NCI-H128 (cell line): Measurements from ENCODE around the gene BTBD17.
A peak's percentile ranks its signal among the peaks of the same experiment; 100 is the strongest.

Source experiments
- DNase-seq: peaks from one replicate; lab custom pipeline; 2025; ENCODE audit not compliant: unreplicated experiment; lab: John Stamatoyannopoulos, UW

Gene BTBD17

DNA sequence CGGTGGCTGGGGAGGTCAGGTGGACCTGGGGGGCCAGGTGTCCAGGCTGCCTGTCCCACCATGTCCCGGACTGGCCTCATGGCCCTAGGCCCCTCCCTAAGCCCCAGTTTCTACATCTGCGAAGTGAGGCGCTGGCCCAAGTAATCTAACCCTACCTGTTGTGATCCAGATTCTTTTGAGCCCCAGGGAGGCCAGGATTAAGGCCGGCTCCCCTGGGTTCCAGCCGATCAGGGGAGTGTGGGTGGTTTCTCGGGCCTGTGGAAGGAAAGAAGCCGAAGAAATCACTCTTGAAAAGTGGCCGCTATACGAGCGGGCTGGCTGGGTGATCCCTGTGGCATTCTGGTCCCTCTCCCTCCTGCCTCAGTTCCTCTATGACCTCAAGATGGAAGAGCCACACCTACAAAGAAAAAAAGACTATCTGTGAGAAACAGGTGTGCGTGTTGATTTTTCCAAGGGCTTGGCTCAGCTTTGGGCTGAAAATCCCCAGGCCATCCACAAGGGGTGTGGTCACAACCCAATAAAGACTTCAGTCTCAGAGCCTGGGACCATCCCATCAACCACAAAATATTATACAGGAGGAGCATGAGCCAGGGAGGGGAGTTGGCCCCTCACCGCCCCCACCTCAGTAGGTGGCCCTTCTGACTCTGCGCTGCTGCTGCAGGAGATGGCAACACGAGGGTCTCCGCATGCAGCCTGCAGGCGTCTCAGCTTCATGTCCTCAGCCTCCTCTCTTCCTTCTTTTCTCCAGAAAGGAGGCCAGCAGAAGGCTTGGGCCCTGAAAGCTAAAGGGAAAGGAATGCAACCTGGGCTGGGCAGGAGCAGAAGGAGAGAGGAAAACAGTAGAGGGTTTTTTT is 25.9 kb upstream of the BTBD17 start:
- no peak for DNase-seq

DNA sequence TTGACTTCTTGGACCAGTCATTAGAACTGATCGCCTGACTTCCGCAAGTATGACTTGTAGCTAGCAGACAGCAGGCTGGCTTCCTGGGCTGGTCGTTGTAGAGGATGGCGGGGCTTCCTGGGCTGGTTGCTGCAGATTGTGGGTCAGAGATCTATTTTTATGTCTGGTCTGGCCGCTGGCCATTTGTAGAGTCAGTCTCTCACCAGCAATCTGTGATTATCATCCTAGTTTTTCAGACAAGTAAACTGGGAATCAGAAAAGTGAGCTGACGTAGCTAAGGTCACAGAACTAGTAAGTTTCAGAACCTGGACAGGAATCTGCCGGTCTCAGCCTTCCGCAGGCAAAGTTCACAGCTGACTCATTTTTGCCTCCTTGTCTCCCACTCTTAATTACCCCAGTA is 24.7 kb upstream of the BTBD17 start:
- no peak for DNase-seq

DNA sequence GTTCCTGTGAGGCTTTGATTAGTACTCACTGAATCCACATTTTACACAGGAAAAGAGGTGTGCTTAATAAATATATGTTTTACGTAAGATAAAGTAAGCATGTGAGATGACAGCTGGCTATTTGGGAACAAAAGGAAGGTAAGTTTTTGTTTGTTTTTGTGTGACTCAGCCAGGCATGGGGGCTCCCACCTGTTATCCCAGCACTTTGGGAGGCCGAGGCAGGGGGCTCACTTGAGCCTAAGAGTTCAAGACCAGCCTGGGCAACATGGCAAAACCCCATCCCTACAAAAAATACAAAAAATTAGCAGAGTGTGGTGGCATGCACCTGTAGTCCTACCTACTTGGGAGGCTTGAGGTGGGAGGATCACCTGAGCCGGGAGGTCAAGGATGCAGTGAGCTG is 23.5 kb upstream of the BTBD17 start:
- no peak for DNase-seq

DNA sequence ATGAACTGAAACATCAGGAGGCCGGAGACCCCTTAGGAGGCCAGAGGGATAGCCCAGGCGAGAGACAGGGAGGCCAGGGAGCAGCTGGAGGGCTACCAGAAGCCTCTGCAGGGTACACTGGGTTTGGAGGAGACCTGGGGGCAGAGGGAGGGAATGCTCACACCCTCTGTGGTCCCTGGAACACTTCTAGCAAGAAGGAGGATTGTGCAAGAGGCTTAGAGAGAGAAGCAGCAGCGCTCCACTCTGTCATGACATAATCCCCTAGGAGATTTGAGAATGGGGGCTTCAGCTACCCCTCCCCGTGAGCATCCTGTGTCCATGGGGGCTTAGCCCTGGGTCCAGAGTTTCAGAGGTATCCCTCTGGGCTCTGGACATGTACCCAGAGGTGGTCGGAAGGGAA is 21.5 kb upstream of the BTBD17 start:
- no peak for DNase-seq

DNA sequence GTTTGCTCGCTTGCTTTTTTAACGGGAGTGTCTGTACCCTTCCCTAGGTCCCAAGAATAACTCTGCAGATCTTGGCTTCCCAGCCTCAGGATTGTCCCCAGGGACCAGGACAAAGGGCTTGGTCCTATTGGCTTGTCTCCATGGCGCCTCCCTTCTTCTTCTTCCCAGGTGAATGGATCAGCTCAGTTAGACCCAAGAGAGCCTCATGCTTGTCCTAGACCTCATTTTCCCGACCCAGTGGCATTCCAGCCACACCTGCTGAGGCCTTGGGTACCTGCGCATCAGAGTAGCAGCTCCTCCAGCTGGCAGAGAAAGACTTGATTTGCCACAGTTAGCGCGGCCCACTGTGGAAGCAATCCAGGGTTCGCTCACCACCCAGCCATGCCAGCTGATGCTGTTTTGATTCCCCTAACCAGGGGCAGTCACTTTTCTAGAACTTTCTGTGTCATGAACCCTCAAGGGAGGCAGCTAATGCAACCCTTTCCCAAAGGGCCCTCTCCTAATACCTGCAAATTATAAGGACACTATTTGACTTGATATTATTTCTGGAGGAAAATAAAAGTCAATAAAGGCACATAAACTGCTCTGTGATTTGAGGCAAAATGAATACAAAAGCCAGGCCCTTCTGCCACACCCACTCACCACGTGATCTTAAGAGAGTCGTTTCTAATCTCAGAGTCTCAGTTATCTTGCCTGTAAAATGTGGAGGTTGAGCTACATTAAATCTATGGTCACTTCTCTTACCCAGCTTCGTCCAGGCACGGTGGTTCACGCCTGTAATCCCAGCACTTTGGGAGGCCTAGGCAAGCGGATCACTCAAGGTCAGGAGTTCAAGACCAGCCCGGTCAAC is 19.5 kb upstream of the BTBD17 start:
- no peak for DNase-seq

DNA sequence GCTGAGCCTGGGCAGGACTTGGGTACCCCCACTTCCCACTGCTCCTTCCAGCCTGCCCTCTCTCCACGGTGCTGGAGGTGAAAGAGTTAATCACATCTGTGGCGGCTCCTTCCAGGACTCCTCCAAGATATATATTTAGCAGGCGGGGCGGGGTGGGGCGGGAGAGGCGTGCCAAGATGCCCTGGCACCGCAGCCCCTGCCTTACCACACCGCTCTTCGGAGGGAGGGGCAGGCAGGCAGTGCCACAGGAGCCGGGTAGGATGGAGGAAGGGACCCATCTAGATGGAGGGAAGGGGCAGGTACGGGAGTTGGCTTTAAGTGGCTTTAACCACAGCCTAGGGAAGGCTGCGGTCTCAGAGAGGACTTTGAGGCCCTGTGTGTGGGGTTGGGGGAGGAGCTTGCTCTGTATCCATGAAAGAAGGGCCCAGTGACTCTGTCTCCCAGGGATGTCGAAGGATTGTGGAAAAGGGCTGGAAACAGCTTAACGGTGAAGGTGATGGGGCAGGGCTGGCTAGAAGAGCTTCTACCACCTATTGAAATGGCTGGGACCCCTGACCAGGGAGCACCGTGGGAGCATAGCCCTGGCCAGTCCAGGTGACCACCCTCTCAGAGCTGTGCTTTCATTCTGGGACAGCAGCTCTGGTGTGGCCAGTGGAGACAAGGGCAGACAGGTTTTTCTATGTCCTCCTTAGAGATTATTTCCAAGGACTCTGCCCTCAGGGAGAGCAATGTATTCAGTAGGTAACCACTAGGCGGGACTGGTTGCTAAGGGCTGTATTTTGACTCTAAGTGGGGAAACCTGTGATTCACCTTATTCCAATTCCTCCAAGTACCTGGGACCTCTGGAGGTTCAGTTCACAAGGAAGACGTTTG is 18.7 kb upstream of the BTBD17 start:
- DNase-seq: no peak

DNA sequence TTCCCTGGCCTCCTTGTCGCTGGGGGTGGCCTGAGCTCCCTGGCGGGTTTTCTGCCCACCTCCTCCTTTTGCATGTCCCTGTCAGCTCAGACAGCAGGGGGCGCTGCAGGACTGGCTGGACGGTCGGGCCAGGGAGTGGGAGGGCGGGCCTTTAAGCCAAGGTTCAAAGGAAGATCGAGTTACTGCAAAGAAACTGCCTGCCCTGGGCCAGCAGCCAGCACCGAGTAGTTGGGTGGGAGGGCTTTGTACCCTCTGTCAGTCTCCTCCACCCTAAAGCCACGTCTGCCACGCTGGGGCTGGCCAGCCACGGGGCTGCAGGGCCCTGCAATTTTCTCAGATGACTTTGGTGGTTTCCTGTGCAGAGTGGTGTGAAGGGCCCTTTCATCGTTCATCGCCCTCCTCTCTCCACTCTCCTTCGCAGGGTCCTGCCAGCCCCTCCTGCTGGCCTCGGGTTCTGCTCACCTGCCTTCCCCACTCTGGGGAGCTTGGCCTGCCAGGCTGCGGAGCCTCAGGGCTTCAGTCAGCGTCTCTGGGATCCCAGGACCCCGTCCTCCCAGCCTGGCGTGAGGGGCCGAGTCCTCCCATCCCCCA is 17.9 kb upstream of the BTBD17 start:
- DNase-seq: peak; percentile 55

DNA sequence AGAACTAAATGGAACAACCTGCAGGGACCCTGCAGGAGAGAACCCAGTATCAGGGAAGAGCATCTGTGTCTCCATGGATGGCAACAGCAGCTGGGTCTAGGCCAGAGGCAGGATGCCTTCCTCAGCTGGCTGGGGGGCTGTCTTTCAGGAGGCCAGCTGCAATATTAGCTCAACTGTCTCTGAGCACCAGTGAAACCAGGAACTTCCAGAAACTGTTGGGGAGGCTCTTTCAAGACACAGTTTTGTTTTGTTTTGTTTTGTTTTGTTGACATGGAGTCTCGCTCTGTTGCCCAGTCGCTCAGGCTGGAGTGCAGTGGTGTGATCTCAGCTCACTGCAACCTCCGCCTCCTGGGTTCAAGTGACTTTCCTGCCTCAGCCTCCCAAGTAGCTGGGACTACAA is 13.2 kb upstream of the BTBD17 start:
- DNase-seq: no peak

DNA sequence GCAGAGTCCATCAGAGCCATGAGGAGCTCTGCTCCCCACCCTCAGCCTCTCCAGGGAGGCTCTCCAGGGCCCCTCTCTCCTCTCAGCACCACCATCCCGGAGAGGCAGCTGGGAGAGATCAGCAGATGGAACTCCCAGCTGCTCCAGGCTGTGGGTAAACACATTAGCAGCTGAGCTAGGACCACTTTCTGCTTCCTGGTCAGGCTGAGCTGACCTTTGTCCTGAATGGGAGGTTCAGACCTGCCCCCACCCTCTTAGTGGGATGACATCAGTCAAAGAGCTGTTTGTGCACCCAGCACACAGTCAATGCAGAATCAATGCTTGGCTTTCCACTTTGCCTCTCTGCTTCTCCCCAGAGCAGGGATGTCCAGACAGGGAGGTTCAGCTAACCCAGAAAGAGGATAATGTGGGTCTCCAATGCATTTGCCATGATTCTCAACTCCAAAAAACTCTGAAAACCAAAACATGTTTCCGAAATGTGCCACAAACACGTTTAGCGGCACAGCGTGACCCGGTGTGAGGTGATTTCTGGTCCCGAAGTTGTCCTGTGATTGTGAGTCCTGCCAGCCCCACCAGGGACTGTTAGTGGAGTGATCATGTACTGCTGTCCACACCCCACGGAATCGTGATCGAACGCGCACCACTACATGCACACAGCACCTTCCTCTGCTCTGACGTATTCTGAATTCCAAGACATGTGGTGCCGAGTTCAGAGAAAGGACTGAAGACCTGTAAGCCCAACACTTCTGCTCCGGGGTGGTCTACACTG is 12.4 kb upstream of the BTBD17 start:
- no peak for DNase-seq

DNA sequence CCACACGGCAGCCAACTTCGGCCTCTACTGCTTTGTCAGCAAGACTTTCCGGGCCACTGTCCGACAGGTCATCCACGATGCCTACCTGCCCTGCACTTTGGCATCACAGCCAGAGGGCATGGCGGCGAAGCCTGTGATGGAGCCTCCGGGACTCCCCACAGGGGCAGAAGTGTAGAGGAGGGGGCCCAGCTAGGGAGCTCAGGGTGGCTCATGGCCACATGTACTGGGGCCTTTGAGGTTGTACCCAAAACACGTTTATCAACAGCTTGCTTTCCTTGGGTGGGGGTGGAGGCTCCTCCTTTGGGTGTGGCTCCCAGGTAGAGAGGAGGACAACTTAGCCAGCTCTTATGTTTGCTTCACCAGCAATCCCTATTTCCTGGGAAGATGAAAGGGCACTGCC is 10.8 kb upstream of the BTBD17 start:
- no peak for DNase-seq

DNA sequence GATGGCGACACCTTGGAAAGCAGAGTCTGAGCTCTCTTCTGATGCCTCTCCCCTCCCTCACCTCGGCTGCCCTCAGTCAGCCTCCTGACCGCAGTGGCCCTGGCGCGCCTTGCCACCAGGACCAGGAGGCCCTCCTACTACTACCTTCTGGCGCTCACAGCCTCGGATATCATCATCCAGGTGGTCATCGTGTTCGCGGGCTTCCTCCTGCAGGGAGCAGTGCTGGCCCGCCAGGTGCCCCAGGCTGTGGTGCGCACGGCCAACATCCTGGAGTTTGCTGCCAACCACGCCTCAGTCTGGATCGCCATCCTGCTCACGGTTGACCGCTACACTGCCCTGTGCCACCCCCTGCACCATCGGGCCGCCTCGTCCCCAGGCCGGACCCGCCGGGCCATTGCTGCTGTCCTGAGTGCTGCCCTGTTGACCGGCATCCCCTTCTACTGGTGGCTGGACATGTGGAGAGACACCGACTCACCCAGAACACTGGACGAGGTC is 10.0 kb upstream of the BTBD17 start:
- DNase-seq: no peak

DNA sequence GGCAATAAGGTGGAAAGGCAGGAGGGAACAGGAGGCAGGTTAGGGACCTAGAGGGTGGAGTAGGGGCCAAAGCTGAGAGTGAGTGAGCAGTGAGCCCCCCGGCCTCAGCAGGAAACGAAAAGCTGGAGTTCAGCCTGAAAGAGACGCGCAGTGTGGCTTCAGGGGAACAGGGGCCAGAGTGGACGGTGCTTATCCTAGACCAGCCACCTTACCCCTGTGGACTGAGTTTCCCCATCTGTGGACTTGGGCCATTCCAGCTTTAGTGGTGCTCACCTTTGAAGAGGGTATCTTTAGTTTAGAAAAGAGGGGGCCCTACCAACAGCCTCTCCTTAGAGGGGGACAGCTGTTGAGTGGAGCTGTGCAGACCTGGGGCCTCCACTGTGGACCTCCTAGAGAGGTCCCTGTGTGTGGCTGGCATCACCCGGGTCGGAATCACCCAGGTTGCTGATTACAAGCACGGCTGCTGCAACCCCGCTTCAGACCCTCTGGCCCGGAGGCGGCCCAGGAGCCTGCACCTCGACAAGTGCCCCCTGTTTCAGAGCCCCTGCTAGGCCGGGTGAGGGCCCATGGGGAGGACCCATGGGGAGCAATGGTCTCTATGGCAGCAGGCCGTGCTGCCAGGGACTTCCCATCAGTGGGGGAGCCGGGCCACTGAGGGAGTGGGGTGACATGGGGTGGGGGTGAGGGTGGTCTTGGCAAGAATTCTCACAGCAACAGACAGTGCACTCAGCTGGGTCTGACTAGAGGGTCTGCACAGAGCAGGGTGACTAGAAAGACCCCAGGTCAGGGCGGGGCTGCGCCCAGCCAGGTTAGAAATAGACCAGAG is 8.2 kb upstream of the BTBD17 start:
- DNase-seq: no peak

DNA sequence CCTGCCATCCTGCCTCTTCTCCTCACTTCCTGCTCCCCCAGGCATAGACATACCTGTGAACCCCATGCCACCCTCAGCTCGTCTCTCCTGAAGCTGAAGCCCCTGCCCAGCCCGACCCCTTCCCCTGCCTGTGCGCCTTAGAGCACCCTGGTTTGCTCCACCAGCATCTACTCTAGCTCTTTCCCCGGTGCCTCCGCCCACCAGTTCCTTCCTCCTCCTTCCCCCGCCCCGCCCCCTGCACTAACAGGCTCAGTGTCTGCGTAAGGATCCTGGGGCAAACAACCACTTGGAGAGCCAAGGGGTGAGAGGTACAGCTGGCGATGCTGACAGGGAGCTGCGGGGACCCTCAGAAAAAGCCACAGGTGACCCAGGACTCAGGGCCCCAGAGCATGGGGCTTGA is 7.6 kb upstream of the BTBD17 start:
- no peak for DNase-seq

DNA sequence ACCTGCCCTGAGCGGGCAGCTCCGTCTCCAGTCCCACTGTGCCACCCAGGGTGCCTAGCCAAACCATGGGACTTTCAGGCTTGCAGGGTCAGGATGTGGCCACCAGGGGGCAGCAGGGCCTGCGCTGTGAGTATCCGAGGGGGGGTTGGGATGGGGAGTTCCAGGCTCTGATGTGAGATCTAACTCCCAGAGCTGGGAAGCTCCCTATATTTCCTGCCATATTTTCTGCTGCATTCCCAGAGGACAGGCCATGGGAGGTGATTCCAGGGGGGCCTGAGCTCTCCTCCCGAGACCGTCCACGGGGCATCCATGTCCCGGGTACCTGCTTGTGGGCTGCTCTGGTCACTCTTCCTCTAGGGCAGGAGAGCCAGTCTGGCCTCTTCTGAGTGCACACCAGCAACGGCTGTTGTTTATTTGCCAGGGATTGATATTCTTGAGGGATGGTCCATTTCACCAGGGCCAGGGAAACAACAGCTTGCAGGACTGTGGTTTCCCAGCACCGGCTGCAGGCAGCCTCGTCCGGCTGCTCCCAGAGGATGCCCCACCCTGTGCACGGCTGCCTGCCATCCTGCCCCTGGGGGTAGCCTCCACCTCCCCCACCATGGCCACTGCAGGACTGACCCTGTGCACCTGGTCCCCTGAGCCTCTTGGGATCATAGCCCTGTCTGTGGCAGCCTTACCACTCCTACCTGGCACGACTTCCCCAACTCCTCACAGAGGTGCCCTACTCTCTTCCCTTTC is 6.8 kb upstream of the BTBD17 start:
- DNase-seq: no peak

DNA sequence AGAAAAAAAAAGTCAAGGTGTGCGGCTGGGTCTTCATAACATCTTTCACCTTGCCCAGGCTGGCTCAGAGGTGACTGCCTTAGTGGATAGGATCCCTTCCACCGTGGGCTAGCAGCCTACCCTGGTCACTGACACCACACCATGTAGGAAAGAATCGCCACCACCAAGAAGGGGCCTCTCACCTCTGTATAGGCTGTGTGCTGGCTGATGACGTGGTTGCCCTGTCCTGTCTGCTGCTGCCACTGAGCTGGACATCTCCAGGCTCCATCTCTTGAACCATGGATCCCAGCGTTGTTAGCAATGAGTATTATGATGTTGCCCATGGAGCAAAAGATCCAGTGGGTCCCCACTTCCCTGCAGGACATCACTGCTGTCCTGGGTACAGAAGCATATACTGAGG is 5.5 kb upstream of the BTBD17 start, which contains the start of gene GPR142:
TSS of gene GPR142 (plus strand) at position 301 of the 400 bp plus-strand sequence. CDS start 2,035 bp downstream, outside the sequence.
- no peak for DNase-seq

DNA sequence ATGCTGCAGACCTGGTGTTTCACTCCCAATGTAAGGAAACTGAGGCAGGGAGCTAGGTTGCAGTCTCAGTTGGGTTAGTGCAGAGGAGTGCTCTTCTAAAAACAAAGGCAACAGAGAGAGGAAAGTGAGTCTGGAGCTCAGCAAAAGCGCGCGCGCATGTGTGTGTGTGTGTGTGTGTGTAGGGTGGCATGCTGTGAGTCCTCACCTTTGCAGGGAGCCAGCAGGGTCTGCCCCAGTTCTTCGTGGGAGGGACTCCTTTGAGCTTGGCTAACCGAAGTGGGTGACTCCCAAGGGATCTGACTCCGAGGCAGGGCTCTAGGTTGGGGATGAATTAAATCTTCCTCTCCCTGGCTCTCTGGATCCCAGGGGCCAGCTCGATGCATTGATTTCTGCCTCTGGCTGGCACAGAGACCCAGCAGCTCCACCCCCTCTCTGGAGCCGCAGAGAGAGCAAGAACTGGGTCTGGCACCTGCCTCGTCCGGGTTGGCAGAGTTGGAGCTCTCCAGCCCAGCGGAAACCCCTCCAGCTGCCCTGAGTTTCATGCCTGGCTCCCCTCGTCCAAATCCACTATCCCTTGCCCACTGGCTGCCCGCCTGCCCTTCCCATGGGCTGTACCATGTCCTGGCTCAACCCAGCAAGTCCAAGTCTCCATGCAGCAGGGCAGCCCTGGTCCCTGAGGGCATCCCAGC is 1.3 kb upstream of the BTBD17 start:
- DNase-seq: peak; percentile 44

DNA sequence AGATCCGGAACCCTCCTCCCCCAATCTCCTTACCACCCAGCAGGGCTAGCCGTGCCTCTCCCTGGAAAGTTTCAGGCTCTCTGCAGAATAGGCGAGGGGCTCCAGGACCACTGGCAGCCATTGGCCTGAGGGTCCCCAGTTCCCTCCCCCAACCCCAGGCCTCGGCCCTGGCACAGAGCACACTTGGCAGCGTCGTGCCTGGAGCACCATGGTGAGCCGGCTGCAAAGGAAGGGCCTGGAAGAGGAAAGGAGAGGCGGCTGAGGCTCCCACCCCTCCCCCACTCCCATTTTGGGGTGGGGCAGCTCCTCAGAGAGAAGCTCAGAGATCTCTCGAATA is 369 bp upstream of the BTBD17 start:
- no peak for DNase-seq

DNA sequence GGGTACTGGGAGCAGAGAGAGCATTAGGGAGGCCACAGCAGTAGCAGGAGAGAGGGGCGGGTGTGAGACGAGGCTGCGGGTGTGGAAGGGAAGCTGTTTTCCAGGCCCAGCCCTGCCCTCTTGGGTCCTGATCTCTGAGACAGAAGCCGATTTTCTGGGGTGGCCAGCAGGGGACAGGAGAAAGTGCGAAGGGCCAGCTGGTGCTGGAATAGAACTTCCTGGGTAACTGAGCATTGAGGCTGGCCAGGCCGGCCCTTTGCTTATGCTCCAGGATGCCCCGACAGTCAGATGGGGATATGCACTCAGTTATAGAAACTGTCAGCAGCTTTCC is 804 bp downstream of the BTBD17 start:
- DNase-seq: no peak
